ENCODE measurements around the gene GCNT2.

GRCh38 chr6:10511477-10511876 is 9.7 kb upstream of the GCNT2 start:
- TF ChIP-seq MAX (IDR thresholded peaks at IDR 0.05; ENCODE audit: low read depth, low read length) (no peak), POLR2A (IDR thresholded peaks at IDR 0.05; ENCODE audit: extremely low read depth, insufficient read length) (no peak), MYC (IDR thresholded peaks at IDR 0.05; ENCODE audit: low read depth, low read length) (no peak)
- TF ChIP-seq, protein P1, sequence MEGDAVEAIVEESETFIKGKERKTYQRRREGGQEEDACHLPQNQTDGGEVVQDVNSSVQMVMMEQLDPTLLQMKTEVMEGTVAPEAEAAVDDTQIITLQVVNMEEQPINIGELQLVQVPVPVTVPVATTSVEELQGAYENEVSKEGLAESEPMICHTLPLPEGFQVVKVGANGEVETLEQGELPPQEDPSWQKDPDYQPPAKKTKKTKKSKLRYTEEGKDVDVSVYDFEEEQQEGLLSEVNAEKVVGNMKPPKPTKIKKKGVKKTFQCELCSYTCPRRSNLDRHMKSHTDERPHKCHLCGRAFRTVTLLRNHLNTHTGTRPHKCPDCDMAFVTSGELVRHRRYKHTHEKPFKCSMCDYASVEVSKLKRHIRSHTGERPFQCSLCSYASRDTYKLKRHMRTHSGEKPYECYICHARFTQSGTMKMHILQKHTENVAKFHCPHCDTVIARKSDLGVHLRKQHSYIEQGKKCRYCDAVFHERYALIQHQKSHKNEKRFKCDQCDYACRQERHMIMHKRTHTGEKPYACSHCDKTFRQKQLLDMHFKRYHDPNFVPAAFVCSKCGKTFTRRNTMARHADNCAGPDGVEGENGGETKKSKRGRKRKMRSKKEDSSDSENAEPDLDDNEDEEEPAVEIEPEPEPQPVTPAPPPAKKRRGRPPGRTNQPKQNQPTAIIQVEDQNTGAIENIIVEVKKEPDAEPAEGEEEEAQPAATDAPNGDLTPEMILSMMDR (IDR thresholded peaks at IDR 0.05; ENCODE audit: low read depth, low read length): no peak
